Measurements from ENCODE around the gene PRND.

DNA sequence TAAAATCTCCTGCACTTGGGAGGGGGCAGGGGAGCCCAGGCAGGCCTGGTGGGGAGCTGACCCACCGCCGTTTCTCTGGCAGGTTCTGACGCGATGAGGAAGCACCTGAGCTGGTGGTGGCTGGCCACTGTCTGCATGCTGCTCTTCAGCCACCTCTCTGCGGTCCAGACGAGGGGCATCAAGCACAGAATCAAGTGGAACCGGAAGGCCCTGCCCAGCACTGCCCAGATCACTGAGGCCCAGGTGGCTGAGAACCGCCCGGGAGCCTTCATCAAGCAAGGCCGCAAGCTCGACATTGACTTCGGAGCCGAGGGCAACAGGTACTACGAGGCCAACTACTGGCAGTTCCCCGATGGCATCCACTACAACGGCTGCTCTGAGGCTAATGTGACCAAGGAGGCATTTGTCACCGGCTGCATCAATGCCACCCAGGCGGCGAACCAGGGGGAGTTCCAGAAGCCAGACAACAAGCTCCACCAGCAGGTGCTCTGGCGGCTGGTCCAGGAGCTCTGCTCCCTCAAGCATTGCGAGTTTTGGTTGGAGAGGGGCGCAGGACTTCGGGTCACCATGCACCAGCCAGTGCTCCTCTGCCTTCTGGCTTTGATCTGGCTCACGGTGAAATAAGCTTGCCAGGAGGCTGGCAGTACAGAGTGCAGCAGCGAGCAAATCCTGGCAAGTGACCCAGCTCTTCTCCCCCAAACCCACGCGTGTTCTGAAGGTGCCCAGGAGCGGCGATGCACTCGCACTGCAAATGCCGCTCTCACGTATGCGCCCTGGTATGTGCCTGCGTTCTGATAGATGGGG, 3.0 kb downstream of the PRND start:
- TF ChIP-seq POLR2A (IDR thresholded peaks at IDR 0.05) (no peak), CTCF (IDR thresholded peaks at IDR 0.05) (no peak), POLR2AphosphoS5 (IDR thresholded peaks at IDR 0.05) (no peak), EP300 (IDR thresholded peaks at IDR 0.05) (no peak)

Data from suprapubic skin (tissue), 4 donors.